Fibroblast of pulmonary artery (primary cell): ENCODE results near the gene FAM227B.

Experiments used
- DNase-seq: peaks from one replicate; pipeline ENCODE4 v3.0.0-alpha.2; 2010; ENCODE audit warnings: low read depth
- H3K4me3 ChIP-seq: replicated peaks from 2 replicates; pipeline ENCODE4 v1.5.1; 2011; ENCODE audit warnings: low read depth, mild to moderate bottlenecking, control low read depth, low read length, moderate library complexity
- TF ChIP-seq, protein P1 (sequence below): IDR thresholded peaks from 2 replicates; pipeline ENCODE4 v1.5.1; 2011; ENCODE audit warnings: mild to moderate bottlenecking, control low read depth, low read length, inconsistent platforms; ENCODE audit errors: missing control alignments

The FAM227B gene

DNA sequence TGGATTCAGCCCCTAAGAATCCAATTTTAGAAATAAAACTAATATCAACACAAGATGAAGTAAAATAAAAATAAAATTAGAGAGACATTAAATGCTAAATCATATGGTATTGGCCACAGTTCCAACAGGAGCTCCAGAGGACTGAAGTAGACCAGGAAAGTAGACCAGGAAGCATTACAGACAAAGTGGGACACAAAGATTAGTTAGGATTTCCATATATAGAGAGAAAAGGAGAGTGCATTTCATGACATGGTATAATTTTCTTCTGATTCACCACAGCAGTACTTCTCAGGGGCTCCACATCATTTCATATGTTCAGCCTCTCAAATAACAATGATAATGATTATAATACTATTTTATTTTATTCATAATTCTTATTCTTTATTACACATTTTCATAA lies 179.3 kb downstream of the FAM227B start:
- no peak overlapping the region for H3K4me3 ChIP-seq
- no peak for DNase-seq
- TF ChIP-seq, protein P1, sequence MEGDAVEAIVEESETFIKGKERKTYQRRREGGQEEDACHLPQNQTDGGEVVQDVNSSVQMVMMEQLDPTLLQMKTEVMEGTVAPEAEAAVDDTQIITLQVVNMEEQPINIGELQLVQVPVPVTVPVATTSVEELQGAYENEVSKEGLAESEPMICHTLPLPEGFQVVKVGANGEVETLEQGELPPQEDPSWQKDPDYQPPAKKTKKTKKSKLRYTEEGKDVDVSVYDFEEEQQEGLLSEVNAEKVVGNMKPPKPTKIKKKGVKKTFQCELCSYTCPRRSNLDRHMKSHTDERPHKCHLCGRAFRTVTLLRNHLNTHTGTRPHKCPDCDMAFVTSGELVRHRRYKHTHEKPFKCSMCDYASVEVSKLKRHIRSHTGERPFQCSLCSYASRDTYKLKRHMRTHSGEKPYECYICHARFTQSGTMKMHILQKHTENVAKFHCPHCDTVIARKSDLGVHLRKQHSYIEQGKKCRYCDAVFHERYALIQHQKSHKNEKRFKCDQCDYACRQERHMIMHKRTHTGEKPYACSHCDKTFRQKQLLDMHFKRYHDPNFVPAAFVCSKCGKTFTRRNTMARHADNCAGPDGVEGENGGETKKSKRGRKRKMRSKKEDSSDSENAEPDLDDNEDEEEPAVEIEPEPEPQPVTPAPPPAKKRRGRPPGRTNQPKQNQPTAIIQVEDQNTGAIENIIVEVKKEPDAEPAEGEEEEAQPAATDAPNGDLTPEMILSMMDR = no peak

DNA sequence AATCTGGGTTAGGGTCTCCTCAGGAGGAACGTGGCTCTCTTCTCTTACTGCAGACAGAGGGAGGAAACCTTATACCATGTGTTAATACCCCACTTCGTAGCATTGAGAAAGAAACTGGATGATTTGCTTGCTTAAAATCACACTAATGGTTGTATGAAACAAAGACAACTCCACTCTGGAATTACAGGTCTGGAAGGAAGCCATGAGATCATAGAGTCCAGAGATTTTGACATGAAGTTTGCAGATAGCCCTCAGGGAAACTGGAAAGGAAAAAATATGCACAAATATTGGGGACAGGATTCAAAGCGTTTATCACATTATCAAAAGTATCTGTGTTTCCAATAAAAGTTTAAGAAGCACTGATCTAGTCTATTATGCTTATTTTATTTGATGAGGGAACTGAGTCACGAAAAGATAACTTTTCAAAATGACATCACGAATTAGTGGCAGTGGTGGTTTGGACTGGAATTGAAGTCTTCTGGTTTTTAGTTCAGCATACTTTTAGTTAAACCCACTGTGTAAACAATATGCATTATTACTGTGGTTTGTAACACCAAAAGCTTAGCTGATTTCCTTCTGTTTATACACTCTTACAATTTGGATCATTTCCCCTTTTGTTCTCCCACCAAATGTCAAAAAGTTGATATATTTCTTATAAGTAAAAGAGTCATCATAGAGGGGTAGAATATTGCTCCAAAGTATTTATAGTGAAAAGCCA lies 180.8 kb downstream of the FAM227B start:
- no peak overlapping the region for H3K4me3 ChIP-seq
- TF ChIP-seq, protein P1 = no peak
- DNase-seq = no peak

DNA sequence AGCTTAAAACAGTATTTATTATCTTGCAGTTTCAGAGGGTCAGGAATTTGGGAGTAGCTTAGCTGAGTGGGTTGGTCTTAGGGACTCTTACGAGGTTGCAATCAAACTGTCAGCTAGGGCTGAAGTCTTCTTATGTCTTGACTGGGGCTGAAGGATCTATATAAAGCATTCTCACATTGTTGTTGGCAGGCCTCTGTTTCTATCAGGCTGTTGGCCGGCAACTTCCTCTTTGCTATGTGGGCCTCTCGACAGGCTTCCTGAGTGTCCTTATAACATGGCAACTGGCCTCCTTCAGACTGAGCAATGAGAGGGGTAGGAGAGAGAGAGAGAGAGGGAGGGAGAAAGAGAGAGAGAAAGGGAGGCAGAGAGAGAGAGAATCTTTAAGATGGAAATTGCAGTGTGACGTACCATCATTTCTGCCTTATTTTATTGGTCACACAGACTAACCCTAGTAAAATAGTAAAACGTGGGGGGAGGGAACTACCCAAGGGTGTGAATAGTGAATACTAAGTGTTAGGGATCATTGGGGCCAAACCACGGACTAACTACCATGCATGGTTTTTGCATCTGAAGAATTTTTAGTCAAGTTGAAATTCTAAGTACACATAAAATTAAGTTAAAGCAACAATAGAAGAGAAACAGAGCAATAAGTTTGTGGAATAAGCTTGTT lies 181.5 kb downstream of the FAM227B start:
- H3K4me3 ChIP-seq = no peak overlapping the region
- peak; percentile 47 for DNase-seq
- TF ChIP-seq, protein P1 = no peak

DNA sequence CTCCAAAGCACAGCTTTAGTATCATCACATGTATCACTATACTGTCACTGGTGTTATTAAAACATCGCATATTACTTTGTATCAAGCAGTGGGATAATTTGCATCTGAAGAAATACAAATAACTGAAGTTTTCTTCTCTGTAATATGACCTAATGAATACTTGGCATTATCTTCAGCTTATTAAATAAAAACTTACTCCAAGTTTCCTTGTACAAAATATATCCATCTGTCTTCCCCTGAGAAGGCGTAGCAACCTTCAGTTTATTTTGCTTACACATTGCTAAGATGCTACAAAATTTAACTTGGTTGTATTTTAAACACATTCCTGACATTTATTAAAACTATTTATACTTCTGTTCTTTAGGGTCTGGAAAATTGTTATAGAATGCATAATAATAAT lies 183.9 kb downstream of the FAM227B start:
- no peak overlapping the region for H3K4me3 ChIP-seq
- DNase-seq = no peak
- TF ChIP-seq, protein P1 = no peak

DNA sequence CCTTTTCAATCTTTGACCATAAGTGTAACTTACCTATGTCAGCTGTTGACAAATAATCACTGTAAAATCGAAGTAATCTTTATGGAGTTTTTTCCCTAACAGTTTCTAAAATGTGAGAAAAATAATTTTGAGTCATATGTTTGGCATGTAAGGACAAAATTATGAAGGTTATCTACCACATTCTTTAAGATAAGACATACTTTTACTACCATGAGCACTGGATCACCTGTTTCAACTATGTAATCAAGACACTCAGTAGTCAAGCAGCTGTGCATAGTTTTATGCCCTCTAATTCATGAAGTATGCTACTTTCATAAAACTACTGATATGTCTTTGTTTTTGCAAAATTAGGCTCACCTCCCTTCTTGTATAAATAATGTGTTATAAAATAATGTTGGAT lies 185.4 kb downstream of the FAM227B start:
- TF ChIP-seq, protein P1 = no peak
- H3K4me3 ChIP-seq = no peak overlapping the region
- DNase-seq = peak; percentile 54

DNA sequence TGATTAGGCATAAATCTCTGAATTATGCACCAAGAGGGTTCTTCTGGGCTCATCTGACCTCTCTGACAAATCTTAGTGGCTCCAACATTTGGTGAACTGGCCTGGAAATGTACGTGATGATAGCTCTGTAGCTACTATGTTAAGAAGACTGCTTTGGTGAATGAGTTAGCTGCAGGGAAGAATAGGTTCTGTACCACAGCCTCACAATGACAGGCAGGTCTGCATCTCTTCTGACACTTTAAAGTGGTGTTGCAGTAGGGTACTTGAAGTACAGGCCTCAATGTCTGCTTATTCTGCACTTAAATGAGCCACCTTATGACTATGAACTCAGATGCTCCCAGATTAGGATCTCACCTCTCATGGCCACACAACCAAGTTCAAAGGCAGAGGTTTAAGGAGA lies 190.6 kb downstream of the FAM227B start:
- no peak for DNase-seq

More for the DNA sequence above, 190.6 kb downstream of the FAM227B start:
- TF ChIP-seq, protein P1 = no peak
- no peak overlapping the region for H3K4me3 ChIP-seq
